Fibroblast of the aortic adventitia (primary cell): ENCODE measurements around the gene TBX1. TPM values are rescaled to one million over a fixed set of nuclear protein-coding genes. Genes with fewer than 3 reads are reported as not detected.

Experiments
- DNase-seq: peaks from one replicate; pipeline ENCODE4 v3.0.0-alpha.2; 2010; ENCODE audit warnings: low read depth
- H3K4me3 ChIP-seq: 2 replicates; pipeline ENCODE4 v1.5.1; 2011; ENCODE audit warnings: low read depth, mild to moderate bottlenecking, control low read depth, low read length, moderate library complexity
- CTCF ChIP-seq: IDR thresholded peaks from 2 replicates; pipeline ENCODE4 v1.5.1; 2011; ENCODE audit warnings: mild to moderate bottlenecking, low read length, control low read depth, inconsistent platforms; ENCODE audit not compliant: insufficient read depth
- total RNA-seq: library from RNA; depleted of rRNA; stranded (reverse); fragments of >200 nt; gene quantifications from 2 replicates; pipeline ENCODE4 v1.2.3, GENCODE V29; 2012; ENCODE audit warnings: low replicate concordance

The TBX1 gene
- total RNA-seq, 1 donor: 2.8 TPM

- DNase-seq: no peak
- no peak overlapping the region for H3K4me3 ChIP-seq
- no peak for TF ChIP-seq CTCF
Observed at GRCh38 chr22:19728271-19728670, 32.3 kb upstream of the TBX1 start.

GRCh38 chr22:19728836-19729235 lies 31.7 kb upstream of the TBX1 start:
- no peak overlapping the region for H3K4me3 ChIP-seq
- no peak for DNase-seq
- TF ChIP-seq CTCF: no peak

GRCh38 chr22:19729507-19729906 lies 31.1 kb upstream of the TBX1 start:
- DNase-seq: no peak
- TF ChIP-seq CTCF: no peak
- no peak overlapping the region for H3K4me3 ChIP-seq

GRCh38 chr22:19730198-19730597 lies 30.4 kb upstream of the TBX1 start:
- no peak for TF ChIP-seq CTCF
- no peak overlapping the region for H3K4me3 ChIP-seq

GRCh38 chr22:19730655-19731360 lies 29.8 kb upstream of the TBX1 start:
- peak; percentile 95 for TF ChIP-seq CTCF
- DNase-seq: peak; percentile 75
- peak overlapping the region; percentile 64 for H3K4me3 ChIP-seq

More at GRCh38 chr22:19730198-19730597, 30.4 kb upstream of the TBX1 start:
- DNase-seq: no peak

- no peak for TF ChIP-seq CTCF
- DNase-seq: no peak
- no peak overlapping the region for H3K4me3 ChIP-seq
Observed at GRCh38 chr22:19731361-19732135, 29.0 kb upstream of the TBX1 start.
